SW 1271 (cell line): ENCODE data around the gene MEGF11.
"Not testable (repeated sequence)": the region's sequence is repeated elsewhere in the genome, so short reads cannot be mapped to it uniquely, and the experiment has no call there.

Experiments used
- DNase-seq, 2 experiments: peaks; one replicate each; lab custom pipeline; 2025; lab: John Stamatoyannopoulos, UW

MEGF11 gene

DNA sequence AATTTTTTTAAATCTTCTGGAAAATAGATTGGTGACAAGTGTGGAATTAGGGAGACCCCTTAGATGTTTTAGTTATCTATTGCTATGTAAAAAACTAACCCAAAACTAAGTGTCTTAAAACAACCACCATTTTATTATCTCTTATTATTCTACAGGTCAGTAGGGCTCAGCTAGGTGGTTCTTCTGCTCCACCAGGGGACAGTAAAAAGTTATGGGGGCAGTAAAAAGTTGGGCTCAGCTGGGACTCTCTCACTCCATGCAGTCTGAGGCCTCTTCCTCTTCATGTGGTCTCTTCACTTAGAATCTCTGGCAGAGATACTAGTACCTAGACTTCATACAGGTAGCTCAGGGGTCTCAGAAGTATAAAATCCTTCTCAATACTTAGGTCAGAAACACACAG, 21.8 kb upstream of the MEGF11 start:
- no peak for DNase-seq

DNA sequence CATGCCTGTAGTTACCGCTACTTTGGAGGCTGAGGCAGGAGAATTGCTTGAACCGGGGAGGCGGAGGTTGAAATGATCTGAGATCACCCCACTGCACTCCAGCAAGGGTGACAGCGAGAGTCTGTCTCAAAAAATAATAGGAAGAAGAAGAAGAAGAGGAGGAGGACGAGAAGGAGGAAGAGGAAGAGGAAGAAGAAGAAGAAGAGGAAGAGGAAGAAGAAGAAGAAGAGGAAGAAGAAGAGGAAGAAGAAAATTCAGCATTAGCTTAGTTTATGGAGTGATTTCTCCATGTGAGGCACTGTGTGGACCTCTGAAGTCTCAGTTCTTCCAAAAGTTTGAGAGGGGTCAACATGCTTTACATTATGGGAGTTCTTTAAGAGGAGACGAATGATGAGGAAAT, 17.4 kb upstream of the MEGF11 start:
- no peak for DNase-seq

DNA sequence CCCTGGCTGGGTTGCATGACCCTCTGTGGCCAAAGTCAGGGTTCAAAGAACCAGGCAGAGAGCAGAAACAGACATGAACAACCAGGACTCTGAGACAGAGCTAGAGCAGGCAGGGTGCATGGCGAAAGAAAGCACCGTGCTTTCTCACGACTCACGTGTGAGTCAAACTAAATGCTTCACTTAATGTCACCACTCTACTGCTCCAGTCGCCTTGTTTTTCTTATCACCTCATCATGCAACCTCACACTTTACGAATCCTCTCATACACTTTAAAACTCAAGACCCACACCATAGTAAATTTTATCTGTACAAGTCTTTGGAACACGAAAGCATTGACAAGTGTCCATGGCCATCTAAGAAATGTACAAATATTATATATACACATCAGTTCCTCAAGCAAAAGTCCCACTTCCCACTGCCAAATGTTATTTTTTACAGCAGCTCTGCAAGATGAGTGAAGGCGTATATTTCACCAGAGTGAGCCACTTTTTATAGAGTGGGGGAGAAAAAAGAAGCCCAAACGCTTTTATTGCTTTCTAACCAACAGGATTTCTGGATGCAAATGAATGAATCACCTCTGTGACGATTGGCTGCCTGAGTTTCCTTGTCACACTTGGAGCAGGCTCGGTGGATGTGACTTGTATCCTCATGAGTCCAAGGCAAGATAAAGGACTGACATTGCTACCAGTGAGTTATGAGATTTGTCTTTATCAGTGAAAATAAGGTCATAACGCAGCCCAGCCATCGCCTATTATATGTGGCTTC, 16.0 kb upstream of the MEGF11 start:
- DNase-seq = no peak

DNA sequence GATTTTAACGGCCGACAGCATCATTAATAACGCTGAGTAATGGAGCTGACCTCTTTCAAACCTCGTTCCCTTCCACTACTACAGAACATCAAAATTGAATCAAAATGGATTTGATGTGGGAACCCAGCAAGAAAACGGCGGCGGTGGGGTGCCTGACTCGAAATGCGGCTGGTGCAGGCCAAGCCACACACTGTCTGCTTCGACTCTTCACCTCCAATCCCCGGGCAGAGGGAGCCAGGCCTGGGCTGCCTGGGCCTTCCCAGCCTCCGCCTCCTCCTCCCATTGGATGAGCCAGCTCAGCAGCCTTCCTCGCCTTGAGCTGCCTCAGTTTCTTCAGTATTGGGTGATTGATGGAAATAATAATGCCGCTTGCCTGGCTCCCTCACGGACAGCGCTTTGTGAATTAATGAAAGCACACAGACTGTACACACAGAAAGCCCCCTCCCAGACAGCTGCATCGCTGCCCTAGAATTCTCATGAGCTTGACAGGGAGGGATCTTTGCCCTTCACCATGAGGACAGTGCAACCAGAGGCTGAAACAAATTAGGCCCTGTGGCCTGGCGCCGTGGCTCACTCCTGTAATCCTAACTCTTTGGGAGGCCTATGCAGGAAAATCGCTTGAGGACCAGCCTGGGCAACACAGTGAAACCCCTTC, 11.4 kb upstream of the MEGF11 start:
- no peak for DNase-seq

DNA sequence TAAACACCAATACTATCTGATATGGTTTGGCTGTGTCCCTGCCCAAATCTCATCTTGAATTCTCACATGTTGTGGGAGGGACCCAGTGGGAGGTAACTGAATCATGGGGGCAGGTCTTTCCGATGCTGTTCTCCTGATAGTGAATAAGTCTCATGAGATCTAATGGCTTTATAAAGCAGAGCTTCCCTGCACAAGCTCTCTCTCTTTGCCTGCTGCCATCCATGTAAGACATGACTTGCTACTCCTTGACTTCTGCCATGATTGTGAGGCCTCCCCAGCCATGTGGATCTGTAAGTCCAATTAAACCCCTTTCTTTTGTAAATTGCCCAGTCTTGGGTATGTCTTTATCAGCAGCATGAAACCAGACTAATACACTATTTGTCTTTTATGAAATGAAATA, 9.3 kb upstream of the MEGF11 start:
- not testable (repeated sequence) for DNase-seq

DNA sequence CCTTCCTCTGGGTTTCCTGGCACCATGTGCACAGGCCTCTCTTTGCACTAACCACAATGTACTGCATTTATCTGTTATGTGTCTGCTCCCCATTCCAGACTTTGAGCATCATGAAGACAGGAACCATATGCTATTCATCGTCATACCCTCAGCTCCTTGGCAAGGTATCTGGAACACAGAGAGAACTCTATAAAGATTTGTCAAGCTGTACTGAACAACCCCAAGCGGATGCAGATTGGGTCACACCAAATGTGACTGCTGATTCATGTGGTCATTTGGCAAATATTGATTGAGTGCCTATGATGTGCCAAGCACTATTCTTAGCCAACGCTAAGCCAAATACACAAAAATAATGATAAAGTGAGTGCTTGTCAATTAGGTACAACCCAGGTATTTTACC, 7.5 kb upstream of the MEGF11 start:
- no peak for DNase-seq

DNA sequence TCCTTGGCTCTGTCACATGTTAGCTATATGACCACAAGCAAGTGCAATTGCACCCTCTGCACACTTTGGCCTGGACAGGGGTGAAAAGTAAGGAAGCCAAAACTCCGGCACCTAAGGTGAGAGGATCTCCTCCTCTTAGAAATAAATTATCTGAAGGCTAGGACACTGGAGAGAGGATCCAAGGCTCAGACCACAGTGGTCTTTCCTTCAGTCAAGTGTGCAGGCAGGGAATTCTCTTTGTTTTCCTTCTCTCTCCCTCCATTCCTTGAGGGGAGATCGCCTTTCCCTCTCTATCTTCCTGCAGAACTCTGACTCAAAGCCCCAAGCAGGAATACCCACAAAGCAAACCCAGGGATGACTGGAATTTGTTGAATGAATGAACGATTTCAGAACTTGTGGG, 3.1 kb upstream of the MEGF11 start:
- DNase-seq = no peak

DNA sequence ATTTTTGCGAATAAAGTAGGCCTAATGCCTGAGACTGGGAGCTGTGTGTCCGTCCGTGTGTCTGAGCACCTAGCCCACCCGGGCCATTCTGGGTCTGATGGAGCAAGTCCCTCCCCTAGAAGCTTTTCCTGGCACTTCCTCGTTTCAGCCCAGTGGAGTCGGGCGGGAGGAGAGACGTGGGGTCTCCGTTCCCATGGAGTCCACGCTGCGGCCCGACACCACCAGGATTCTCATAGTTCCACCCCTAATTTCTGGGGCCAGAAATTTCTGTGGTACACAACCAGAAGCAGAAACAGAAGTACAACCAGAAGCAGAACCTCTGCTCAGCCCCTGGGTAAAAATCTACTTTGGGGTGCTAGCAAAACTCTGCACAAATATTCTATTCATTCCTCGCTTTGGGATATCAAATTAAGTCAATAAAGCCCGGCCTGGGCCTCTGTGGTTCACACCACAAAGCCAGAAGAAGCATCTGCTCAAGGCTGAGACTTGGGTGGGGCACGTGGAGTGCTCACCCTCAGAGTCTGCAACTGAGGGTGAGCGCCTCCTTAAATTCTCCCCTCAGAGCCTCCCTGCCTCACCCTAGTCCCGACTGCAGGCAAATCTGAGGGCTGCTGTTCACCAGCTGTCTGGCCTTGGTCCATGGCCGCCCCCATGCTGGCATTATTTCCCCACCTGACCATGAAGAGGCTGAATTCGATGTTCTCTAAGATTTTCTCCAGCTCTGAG, 1.6 kb upstream of the MEGF11 start:
- DNase-seq = no peak

DNA sequence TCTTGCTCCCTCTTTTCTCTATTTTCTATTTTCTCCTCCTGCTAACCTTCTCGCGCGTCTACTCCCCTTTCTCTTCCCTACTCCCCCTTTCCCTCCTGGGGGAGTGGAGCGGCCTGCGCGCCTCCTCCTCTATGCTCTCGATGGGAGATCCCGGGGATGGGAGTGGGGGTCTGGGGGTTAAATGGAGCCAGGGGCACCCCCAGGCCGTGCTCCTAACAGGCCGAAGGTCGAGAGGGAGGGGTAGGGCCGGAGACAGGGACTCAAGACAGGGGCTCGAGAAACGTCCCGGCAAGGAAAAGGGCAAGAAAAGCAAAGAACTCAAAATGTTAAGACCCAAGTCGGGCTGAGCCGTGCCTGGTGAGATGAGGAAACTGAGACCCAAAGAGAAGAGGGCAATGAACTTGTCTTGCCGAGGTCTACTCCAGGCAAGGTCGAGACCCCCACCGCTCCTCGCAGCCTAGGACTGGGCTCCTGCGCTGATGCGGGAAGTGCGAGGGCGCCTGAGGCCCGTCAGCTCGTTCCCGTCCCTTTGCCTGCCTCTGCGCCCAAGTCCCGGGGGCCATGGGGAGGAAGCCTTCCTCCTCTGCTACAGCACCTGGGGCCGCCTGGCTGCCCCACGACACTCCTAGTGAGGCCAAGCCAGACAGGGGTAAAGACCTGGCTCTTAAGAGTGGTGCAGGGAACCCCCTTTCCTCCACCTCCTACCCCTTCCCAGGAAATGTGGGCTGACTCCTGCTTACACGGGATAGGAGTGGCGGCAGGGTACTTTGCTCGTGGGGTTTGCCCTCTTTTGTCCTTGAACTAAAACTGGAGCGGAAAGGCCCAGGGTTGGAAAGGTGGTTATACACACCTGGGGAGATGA, 770 bp upstream of the MEGF11 start:
- no peak for DNase-seq

DNA sequence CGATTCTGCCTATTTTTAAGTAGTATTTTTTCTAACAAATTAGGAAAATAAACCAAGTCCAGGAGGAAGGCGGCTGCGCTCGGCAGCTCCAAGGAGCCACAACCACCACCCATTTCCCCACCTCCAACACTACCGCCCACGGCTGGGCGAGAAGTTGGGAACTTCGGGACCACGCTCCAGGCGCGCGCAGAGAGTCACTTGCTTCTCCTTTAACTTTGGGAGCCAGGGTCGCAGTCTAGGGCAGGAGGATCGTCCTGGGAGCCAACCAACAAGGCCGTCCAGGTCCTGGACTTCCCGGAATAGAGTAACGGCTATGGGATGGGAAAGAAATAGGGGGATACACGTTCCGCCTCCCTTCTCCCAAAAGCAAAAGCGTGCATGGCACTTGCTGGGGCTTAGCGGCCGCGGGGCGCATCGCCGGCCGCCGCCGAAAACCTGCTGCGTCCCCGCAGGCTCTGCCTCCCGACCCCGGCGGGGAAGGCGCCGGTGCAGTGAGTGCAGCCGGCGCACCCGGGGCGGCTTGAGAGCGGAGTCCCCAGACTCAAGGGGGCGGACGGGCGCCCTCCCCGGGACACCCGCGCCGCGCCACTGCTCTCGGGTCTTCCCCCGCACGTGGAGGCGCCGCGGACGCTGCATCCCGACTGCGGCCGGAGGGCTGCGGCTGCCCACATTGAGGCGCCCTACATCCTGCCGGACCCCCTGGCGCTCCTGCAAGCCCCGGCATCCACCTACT, 699 bp downstream of the MEGF11 start:
- DNase-seq = peak in 1 of 2 experiments; percentile 46

DNA sequence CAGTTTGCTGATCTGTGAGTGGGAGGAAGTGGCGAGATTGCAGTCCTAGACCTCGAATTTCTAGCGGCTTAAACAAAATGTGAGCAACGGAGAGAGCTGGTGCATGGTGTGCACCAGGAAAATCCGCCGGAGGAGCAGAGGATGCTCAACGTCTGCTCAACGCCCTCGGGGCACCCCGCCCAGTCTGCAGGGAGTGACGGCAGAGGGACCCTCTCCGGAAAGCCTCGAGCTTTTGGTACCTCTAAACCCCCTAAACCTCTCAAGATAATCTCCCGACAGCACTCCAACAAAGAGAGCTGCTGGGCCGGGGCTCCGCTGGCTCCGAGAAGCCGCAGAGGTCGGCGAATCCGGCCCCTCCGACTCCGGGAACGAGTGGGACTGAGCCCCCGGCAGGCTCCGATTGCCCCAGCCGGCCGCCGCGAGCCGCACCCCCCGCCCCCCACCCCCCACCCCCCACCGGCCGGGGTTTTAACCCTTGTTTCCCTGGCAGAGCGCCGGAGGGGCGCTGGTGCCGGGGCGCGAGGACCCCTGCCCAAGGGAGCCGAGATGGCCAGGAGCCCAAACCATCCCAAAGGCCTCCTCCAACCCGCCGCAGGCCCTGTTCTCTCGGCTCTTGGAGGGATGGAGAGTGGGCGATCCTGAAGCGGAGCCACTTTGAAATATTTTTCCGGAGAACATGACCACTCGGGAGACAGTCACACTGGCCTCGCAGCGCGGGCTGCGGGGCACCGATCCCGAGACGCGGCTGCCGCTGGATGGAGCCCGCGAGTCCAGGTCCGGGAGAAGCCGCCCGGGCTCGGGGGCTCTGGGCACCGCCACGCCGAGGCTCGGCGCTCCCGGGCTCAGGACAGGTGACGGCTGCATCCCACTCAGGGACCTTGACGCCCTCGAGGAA, 1.5 kb downstream of the MEGF11 start:
- peak in 1 of 2 experiments; percentile 31 for DNase-seq

DNA sequence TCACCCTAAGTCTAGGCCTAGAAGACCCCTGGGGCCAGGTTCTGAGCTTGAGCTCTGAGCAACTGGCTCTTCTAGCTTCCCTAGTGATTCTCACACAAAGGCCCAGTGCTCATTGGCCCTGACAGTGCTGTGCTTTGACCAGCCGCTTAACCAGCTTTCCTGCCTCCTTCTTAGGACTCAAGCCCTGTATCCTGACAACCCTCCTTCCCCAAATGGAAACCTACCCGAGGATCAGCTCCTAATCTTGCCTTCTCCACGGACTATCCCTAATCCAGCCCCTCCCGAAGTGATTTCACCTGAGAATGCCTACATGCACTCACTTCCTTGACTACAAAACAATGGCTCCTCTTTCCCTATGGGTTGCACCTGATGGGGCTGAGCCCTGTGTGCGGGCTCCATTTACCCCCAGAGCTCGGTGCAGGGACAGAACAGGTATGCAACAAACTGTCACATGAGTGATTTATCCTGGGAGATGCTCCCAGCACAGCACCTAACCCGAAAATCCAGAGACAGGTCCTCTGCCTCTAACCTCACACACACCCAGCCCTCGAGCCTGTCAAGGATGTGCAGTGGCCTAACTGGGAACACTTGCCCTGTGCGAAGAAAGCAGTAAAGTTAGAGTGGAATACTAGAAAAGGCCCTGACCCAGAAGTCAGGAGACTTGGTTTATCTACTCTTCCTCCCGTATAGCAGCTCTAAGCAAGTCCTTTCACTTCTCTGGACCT, 2.3 kb downstream of the MEGF11 start:
- DNase-seq = no peak

DNA sequence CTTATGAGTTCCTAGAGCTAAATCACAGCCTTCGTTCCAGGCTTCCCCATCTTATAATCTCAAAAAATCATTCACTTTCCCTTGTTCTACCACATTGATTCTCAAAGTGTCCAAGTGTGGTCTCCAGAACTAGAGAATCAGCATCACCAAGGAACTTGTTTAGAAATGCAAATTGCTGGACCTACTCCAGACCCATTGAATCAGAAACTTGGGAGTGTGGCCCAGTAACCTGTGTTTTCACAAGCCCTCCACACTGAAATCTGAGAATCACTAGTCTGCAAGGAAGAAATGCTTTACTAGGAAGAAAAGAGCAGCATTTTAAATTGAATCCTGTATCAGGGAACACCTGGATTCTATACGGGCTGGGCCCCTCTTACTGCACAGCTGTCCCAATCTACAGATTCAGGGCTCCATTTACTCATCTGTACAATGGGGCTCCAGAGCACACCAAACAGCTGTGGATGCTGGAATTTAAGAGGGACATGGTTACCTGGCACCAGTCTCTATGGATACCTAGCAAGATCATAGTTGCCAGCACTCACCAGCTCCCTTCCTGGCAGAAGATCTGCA, 3.9 kb downstream of the MEGF11 start:
- no peak for DNase-seq

DNA sequence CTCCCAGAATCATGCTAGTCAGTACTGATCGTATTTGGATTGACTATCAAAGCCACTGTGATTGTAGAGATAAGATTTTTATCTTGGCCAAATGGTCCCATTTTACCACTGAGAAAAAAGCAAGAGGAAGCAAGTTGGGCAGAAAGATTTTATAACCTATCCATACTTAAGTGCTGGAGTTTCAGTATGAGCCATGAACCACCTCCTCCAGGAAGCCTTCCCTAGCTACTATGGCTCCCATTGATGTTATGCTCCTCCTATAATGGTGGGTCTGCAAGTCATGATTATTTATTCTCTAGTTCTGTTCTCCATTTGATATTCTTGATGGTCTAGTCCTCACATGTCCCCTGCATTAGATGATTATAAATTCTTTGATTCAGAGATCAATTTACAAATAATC, 6.6 kb downstream of the MEGF11 start:
- DNase-seq = no peak

DNA sequence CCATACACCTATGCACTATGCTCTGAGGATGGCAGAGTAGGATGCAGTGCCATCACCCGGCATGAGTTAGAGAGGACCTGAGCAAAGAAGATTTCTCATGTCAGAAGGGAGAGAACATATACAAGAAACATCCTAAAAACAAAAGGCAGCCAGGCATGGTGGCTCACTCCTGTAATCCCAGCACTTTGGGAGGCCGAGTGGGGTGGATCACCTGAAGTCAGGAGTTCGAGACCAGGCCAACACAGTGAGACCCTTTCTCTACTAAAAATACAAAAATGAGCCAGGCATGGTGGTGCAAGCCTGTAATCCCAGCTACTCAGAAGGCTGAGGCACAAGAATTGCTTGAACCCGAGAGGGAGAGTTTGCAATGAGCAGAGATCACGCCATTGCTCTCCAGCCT, 7.7 kb downstream of the MEGF11 start:
- not testable (repeated sequence) for DNase-seq

DNA sequence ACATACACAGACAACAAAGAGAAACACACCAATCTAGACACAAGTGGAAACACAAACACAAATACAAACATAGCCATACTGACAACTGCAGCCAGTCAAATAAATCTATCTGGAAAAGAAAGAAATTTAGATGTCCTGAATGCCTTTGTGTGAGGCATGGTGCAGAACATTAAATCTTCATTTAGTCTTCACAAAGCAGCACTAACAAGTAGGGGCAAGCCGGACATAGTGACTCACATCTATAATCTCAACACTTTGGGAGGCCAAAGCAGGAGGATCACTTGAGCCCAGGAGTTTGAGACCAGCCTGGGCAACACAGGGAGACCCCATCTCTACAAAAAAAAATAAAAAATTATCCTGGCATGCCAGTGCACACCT, 11.7 kb downstream of the MEGF11 start:
- no peak for DNase-seq

DNA sequence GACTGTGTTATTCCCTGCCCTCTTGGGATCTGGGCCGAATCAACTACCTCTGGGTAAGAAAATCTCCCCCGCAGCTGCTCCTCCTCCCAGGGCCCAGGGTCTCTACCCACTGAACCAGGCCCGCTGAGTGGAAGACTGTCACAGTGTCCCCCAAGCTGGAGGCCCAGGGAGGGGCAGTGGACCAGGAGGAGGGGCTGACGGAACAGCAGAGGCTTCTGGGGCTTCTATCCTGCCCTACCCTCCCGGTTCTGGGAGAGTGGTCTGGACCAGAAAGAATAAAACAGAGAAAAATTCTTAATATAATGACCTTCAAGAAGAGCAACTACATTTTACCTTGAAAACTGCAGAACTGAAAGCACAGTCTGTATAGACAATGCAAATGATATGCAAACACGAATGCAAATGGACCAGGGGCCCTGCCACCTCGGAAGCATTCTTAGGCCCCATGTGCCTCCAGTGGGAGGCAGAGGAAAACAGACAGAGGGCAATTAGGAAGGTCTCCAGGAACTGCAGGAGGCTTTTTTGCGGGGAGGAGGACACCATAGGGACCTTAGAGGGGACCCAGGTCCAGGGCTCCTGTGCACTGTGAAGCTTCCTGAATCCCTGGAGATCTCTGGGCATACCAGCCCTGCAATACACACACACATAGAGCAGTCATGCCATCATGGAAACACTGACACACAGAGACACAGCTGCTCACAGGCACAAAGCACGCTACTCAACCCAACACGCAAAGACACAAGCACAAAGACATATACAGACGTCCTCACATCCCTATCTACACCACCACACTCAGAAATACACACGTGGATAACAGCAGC, 12.3 kb downstream of the MEGF11 start:
- DNase-seq = no peak

DNA sequence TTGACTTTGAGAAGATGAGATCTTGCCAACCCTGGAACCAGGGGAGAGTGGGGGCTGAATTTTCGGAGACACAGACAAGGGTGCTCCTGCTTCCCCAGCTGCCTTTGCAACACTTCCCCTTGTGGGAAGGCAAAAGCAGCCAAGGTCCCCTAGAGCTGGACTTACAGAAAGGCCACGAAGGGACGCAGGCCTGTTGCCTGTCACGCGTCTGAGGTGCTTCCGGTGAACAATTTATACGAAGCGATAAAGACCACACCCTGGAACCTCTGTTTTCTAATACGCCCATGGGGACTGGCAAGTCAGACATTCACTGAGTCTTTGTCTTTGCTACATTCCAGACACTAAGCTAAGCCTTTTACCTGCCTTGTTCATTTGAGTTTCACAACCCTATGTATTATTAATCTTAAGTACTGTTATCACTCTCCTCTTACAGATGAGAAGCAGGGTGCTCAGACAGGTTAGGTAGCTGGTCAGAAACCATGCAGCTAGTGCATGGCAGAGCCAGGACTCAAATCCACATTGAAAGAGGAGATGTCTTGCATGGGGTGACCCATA, 13.2 kb downstream of the MEGF11 start:
- DNase-seq = no peak
